ENCODE data around the gene VPREB3.
A peak's percentile ranks its signal among the peaks of the same experiment; 100 is the strongest.

The VPREB3 gene, protein sequence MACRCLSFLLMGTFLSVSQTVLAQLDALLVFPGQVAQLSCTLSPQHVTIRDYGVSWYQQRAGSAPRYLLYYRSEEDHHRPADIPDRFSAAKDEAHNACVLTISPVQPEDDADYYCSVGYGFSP

GRCh38 chr22:23754220-23754919 is at the start of gene VPREB3:
TSS of gene VPREB3 (minus strand) at chr22:23754425. CDS start at chr22:23754363, 62 bp downstream.
- DNase-seq (ENCODE audit: low read depth): no peak
- H3K4me3 ChIP-seq (ENCODE audit: low read length): no peak within 1 kb of the TSS
- no peak for TF ChIP-seq CTCF (conservative IDR thresholded peaks at IDR 0.05; ENCODE audit: low read length)

GRCh38 chr22:23803001-23803819 is 49.0 kb upstream of the VPREB3 start:
- TF ChIP-seq CTCF (conservative IDR thresholded peaks at IDR 0.05; ENCODE audit: low read length): no peak
- no peak for DNase-seq (ENCODE audit: low read depth)
- H3K4me3 ChIP-seq (ENCODE audit: low read length): no peak overlapping the region

DNA sequence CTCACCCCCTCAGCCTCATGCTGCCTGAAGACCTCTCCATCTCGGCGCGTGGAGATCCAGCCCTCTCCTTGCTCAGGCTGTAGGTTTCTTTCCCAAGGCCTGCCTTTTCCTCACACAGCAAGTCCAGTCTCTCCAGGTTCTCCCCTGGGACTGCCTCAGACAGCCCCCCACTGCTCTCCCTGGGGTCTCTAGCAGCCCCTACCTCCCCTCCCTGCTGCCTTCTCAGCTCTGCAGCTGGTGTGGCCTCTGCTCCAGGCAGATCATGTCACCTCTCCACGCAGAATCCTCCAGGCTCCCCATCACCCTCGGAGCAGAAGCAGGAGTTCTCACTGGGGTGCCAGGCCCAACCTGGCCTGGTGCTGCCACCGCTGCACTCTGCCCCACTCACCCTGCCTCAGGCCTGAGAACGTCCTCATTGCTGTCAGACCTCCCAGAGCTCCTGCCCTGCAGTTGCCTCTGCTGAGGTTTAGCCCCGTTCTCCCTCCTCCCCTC is 47.7 kb upstream of the VPREB3 start:
- DNase-seq (ENCODE audit: low read depth): no peak
- no peak overlapping the region for H3K4me3 ChIP-seq (ENCODE audit: low read length)
- no peak for TF ChIP-seq CTCF (conservative IDR thresholded peaks at IDR 0.05; ENCODE audit: low read length)

DNA sequence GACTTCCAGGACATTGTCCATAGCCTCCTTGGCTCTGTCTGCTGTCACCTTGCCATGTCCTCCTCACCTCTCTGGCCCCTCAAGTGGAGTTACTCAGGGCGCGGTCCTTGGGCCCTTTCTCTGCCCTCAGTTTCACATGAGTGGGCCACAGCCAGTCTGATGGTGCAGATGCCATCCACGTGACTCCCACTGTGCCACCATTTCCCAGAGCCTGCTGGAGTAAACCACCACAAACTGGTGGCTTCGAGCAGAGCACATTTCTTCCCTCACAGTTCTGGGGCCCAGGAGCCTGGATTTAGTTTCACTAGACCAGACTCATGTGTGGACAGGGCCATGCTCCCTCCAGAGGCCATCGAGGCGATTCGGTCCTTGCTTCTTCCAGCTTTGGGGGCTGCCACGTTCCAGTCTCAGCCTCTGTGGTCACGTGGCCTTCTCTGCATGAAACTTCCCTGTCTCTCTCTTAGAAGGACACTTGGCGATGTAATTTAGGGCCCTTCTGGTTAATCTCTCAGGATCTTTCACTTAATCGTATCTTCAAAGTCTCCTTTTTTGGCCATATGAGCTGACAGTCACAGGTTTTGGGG is 47.1 kb upstream of the VPREB3 start:
- H3K4me3 ChIP-seq (ENCODE audit: low read length): no peak overlapping the region
- no peak for TF ChIP-seq CTCF (conservative IDR thresholded peaks at IDR 0.05; ENCODE audit: low read length)
- DNase-seq (ENCODE audit: low read depth): no peak

GRCh38 chr22:23800297-23801237 is 46.3 kb upstream of the VPREB3 start:
- no peak for TF ChIP-seq CTCF (conservative IDR thresholded peaks at IDR 0.05; ENCODE audit: low read length)
- no peak for DNase-seq (ENCODE audit: low read depth)
- no peak overlapping the region for H3K4me3 ChIP-seq (ENCODE audit: low read length)

DNA sequence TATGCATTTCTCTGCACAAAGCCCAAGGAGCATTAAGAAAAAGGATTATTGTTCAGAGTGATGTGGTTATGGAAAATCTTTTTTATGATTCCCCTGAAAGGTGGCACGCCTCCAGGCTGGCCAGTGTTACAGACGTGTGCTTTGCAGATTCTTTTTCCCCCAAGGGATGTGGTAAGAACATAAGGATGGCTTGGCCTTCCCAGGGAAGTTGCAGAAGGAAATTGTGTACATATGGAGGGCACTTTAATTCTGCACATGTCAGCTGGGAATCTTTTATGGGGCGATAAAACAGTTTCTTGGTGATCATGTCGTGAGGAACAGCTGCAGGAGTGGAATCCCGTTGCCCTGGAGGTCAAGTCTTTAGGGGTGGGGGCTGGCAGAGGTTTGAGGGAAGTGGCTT is 42.2 kb upstream of the VPREB3 start:
- DNase-seq (ENCODE audit: low read depth): peak; percentile 74
- no peak for TF ChIP-seq CTCF (conservative IDR thresholded peaks at IDR 0.05; ENCODE audit: low read length)
- no peak overlapping the region for H3K4me3 ChIP-seq (ENCODE audit: low read length)

All from AG10803 (cell line).